C4-2B (cell line): ENCODE results near the gene FEN1.

ENCODE experiments used
- ZFX ChIP-seq: fragments of 450-650 bp; IDR thresholded peaks from 2 replicates; pipeline ENCODE4 v1.6.1; 2017
- TF ChIP-seq, protein P1 (sequence below): fragments of 450-650 bp; conservative IDR thresholded peaks from 2 replicates; pipeline ENCODE4 v1.5.1; 2017; ENCODE audit warnings: mild to moderate bottlenecking

DNA sequence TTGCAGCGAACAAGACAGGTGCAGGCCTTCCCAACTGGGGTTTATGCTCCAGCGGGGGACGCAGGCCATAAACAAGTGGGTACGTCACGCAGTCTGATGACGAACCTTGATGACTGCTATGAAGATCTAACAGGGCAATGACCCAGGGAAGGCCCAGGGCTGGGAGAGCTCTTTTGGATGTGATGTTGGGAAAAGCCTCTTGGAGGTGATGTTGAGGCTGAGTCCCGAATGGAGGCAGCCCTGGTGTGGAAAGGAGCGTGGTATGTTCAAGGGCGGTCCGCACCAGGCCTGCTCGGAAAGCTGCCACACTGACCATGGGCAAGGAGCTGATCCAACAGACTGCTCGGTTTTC lies 41.2 kb downstream of the FEN1 start:
- TF ChIP-seq, protein P1, sequence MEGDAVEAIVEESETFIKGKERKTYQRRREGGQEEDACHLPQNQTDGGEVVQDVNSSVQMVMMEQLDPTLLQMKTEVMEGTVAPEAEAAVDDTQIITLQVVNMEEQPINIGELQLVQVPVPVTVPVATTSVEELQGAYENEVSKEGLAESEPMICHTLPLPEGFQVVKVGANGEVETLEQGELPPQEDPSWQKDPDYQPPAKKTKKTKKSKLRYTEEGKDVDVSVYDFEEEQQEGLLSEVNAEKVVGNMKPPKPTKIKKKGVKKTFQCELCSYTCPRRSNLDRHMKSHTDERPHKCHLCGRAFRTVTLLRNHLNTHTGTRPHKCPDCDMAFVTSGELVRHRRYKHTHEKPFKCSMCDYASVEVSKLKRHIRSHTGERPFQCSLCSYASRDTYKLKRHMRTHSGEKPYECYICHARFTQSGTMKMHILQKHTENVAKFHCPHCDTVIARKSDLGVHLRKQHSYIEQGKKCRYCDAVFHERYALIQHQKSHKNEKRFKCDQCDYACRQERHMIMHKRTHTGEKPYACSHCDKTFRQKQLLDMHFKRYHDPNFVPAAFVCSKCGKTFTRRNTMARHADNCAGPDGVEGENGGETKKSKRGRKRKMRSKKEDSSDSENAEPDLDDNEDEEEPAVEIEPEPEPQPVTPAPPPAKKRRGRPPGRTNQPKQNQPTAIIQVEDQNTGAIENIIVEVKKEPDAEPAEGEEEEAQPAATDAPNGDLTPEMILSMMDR = no peak
- no peak for TF ChIP-seq ZFX
